CD4-positive, alpha-beta T cell treated with Interferon gamma for 1 hour (primary cell): Measurements from ENCODE around the gene BEND6.

ENCODE experiments used
- DNase-seq: peaks from one replicate; pipeline ENCODE4 v3.0.0-alpha.2; 2020

Gene BEND6

DNA sequence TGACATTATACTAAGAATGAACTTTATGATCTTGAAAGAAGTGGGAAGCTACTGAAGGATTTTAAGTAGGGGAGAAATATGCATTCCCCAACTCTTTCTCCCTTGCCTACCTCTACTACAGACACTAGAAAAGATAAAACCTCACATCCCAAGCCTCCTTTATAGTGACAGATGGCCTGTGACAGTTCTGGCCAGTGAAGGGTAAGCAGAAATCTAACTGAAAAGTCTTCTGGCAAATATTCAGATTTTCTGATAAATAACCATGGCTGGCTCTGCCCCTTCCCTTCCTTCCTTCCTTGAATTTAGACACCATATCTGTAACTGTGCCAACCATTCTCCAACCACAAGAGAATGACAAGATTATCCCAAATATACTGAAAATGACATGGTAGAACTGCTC lies 10.2 kb upstream of the BEND6 start:
- no peak for DNase-seq

DNA sequence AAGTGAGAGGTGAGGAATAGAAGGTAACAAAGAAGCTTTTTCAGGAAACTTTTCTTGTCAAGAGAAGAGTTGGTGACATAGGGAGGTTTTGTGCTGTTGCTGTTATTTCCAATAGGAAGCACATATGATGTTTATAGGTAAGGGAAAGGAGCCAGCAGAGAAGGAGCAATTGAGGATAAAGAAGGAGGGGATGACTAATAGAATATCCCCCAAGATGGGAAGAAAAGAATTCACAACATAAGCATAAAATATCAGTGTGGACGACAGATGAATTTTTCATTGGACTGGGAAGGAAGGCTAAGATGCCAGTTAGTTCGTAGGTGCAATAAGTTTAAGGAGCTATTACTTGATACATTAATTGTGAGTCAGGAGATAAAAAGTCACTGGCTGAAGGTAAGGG lies 8.5 kb upstream of the BEND6 start:
- DNase-seq, result no peak

DNA sequence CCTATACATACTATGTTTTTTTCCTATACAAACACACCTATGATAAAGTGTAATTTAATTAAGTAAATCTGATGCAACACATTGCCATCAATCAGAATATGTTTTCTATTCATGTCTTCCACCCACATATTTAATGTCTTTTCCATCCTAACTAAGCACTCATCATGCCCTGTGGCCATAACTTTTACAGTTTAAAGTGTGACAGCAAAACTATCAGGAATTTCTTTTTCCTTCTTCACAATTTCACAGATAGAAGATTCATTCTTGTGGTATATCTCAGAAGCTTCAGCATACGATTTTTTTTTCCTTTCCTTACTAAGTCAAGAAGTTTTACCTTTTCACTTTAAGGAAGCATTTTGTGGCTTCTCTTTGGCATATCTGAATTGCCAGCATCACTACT lies 7.0 kb upstream of the BEND6 start:
- no peak for DNase-seq

DNA sequence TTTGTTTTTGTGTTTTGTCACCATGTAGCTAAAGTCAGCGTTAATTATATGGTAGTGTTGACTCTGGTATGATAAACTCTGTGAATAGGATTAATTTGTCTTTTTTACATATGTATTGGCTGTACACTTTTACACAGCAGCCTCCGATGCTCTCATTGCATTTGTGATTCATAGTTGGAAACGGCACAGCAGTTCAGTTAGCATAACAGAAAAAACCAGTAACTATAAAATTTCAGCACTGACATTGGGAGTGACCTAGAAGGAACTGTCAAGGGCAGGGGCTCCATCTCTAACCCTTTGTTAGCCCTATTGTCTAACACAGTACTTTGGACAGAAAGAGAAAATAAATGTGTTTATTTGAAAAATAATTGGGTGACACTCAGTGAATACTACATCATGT lies 5.6 kb upstream of the BEND6 start:
- no peak for DNase-seq

DNA sequence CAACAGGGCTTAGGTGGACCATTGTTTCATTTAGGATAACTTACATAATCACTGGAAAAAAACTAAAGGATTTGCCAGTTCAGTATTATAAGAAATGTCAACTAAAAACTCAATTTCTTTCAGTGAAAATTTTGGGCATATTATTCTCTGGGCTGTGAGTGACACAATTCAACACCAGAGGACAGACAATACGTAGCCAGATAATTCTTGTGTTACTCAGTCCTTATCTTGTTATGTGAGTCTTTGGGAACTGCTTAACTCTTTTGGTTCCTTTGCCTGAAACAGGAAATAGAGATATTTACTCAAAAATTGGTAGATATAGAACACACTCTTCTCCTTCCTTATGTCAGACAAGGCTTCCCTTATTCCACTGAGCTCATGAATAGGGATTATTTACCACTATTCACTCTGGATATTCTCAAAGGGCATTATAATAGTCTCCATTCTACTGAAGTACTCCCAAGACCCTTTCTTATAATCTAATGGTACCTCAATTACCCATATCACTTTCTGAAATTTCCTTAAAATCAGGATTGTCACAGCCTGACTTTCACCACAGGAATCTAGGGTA lies 4.9 kb upstream of the BEND6 start:
- DNase-seq, result no peak

- DNase-seq, result no peak
Observed at GRCh38 chr6:56951049-56951831, 3.7 kb upstream of the BEND6 start.

- DNase-seq, result no peak
Observed at GRCh38 chr6:56953597-56954402, 1.1 kb upstream of the BEND6 start.

DNA sequence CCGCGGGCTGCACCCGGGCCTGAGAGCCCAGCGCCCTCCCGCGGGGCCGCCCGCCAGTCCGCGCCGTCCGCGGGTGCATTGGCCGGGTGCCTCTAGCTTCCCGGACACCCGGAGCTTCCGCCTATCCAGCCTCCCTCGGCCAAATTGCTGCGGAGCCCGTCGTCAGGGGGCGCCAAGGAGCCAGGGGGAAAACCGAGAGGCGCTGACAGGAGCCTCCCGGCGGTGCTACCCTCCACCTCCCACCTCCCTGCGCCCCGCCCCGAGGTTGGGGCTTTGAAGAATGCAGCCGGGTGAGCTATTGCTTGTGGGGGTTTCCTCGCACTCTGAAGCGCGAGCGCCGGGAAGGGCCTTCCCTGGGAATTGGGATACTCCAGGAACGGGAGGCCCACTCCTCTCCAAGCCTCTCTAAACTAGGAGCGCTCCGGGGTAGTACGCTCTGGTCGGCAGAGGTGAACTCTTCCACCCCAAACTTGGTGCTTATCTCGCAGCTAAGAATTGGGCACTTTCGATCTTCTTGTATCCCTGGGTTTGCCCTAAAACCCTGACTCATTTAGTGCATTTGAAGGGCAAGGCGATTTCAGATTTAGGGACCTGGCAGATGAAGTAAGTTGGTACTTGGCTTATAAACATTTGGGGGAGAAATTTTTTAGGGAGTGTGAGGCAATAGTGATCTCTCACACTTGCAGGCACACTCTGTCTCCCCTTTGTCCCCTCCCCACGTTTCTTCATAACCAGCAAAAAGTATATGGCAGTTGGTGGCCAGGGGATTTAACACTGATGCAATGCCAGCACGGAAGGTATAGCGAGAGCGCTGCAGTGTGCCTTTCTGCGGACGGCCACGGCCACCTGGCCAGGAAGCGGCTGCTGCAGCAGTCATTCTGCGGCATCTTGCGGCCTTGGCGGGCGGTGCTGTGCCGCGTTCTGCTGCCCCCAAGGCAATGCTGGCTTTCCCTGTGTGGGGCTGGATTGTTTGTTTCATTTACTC lies 556 bp downstream of the BEND6 start:
- peak; percentile 56 for DNase-seq

DNA sequence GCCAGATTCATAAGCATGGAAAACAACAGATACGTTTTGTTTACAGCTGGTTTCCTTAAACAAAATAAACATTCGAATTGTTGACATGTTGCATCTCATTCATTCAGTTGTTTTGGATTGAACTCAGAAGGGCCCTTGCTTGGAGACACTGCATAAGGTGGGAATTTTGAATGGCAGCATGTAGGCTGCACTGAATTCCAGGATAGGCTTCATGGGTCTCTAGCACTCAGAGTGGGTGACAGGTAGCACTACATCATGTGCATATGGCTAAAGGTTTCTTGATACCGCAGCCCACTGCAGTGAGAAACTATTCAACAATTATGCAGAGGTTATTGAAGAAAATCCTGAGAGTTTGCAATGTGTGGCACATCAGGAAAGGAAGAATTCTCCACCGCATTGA lies 1.6 kb downstream of the BEND6 start:
- no peak for DNase-seq

DNA sequence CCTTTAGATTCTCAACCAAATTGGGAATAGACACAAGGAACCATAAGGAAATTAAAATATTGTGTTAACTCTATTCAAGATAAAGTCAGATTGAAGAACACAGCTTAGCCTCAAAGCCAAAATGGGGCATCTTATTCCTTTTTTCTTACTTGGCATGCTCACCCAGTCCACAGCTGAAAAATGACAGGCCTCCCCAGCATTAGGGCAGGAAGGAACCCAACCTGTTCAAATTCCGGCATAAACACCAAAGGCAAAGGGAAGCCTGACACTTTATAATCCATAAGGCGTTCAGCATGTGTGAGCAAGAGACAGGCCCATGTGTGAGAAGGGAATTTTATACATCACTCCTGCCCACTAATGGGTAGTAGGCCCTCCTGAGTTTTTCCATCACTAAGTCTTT lies 2.9 kb downstream of the BEND6 start:
- no peak for DNase-seq

DNA sequence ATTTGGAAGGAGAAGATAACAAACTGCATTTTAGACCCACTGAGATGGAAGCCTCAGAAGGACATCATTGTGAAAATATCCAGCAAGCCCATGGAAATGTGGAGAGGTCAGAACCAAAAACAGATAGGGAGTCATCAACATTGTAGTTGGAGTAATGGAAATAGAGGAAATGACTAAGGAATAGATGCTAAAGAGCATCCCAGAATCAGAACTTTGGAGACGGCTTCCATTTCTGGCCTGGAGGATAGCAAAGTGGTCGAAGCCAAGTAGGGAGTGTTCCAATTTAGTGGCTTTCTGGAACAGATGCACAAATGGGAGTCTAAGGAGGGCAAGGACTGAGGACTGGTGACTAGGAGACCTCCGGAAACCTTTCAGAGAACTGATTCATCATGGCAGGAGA lies 3.6 kb downstream of the BEND6 start:
- no peak for DNase-seq

GRCh38 chr6:56959094-56959493 lies 4.2 kb downstream of the BEND6 start:
- no peak for DNase-seq

DNA sequence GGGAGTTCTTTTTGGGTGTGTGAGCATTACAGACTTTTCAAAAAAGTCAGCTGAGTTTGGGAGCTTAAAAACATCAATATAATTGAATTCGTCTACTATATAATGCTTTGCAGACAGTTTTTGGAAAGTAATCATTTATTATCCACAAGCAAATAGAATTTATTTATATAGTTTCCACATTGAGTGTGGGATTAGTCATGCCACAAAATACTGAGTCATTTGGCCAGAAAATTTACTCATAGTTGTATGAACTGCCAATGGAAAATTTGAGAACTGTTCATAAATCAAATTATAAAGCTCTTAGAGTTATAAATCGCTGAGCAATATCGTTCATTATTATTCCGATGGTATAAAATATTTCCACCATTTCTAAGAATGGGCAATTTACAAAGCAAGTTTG lies 5.0 kb downstream of the BEND6 start:
- DNase-seq, result no peak

- no peak for DNase-seq
Observed at GRCh38 chr6:56961151-56961550, 6.2 kb downstream of the BEND6 start.

DNA sequence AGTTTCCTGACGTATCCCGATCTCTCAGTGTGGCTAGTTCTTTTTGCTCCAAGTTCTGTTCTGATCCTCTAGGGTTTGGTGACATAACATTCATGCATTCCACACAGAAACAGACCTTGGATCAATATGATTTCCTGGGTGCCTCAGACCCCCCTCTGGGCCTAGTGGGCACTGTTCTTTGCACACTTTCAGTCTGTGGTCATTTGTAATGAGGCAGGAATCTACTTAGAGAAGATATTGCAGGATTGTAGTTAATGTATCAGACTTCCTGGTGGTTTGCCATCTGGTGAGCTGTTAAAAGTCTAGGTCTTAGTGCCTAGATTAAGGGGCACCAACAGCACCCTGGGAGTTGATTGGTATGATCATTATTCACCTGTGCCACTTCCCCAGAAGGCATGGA lies 7.5 kb downstream of the BEND6 start:
- no peak for DNase-seq

DNA sequence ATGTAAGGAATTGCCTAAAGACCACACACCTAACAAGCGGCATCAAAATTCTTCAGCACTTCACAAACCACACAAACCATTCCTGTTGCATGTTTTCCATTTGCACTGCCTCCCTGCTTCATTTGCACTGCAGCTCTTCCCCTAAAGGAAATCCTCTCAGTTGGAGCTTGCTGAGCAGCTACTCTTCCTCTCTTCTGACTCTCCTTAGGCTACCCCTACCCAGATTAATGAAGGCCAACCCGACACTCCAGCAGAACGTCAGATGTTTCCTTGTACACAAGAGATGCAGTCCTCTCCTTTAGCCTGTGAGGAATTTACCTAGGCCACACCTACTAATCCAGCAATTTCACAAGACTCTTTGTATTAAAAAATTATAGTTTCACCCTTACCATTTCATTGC lies 8.1 kb downstream of the BEND6 start:
- DNase-seq, result no peak

DNA sequence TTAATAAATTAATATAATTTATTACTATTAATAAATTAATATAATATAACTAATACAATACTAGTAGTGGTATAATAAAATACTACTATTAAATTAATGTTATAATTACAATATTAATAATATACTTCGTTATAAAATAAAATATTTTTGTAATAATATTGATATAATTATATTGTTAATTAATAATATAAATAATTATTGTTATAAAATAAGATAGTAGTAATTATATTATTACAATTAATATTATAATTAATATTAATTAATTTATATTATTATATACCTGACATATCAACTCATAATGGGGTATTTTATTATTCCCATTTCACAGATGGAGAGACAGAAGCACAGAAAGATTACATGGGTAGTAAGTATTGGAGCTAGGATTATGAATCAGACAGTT lies 8.9 kb downstream of the BEND6 start:
- no peak for DNase-seq

- DNase-seq, result no peak
Observed at GRCh38 chr6:56965126-56965525, 10.2 kb downstream of the BEND6 start.

GRCh38 chr6:56970849-56971248 lies 15.9 kb downstream of the BEND6 start:
- no peak for DNase-seq

GRCh38 chr6:56977192-56977591 lies 22.3 kb downstream of the BEND6 start:
- no peak for DNase-seq

GRCh38 chr6:56978530-56978929 lies 23.6 kb downstream of the BEND6 start:
- no peak for DNase-seq

- DNase-seq, result no peak
Observed at GRCh38 chr6:56984361-56984760, 29.5 kb downstream of the BEND6 start.

GRCh38 chr6:56984884-56985283 lies 30.0 kb downstream of the BEND6 start:
- no peak for DNase-seq
